ENCODE results near the gene LRRC4C. TPM values are rescaled to one million over a fixed set of nuclear protein-coding genes. Genes with fewer than 3 reads are reported as not detected.

LRRC4C gene
- total RNA-seq, 1 experiment from 2014 or later, result not detected

DNA sequence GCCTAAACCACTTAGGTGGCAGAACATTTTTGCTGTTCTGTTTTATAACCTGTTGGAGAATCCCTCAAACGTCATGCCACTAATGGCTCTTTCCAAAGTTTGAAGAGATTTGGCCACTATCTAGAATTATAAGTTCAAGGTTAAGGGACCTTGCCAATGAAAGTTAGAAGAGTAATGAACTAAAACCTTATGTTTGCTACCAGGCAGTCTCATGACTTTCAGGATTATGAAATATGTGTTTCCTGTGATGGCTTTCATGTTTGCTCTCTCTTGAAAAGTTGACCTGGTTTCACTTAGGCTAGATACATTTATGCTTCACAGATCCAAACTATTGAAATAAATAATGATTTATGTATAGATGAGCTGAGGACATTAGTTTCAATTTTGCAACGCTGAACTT lies 340.0 kb downstream of the LRRC4C start:
- no peak for DNase-seq (ENCODE audit: low spot score)

DNA sequence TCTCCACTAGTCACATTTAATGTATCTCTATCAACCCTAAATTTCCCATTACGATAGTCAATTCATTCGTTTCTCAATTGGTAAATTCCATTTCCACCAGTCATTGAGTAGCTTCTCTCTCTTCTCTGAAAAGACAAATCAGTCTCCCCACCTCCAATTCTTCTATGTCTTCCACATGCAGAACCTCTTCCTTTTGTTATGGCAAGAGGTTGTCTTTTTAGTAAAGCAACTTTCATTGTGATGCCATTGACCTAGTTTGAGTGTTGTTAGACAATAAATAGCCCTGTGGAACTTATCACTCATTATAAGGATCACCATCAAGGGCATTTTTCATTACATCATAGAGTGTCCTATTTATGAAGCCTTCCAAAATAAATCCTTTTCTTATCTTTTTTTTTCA lies 340.9 kb downstream of the LRRC4C start:
- no peak for DNase-seq (ENCODE audit: low spot score)

DNA sequence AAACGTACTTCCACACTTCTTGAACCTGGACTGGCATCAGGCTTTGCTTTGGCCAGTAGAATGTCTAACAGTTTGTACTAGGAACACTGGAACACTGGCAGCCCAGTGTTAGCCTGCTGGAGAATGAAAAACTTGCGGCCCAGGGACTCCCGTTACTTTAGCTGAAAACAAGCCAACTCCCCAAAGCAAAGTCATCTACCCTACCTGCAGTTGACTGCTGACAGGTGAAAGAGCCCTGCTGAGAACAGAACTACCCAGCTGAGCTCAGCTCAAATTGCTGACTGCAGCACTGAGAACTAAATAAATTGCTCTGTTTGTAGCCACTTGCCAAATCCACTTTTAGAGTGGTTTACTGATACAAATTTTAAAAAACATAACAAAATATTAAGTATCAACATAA lies 342.5 kb downstream of the LRRC4C start:
- DNase-seq (ENCODE audit: low spot score), result no peak

DNA sequence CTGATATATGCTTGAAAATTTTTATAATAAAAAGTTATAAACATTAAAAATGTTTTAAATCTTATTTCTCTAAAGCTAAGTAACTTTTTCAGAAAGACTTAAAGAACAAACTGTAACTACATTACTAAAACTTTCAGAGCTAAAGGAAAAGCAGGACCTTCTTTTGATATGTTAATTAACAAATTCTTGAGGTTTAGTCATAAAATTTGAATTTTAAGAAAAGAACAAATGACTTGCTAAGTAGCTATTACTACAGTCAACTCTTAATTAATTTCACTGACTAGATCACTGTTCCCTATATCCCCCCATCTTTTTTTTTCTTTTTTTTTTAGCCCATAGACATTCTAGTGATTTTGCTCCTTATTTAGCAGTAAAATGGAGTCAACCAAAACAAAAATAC lies 344.4 kb downstream of the LRRC4C start:
- DNase-seq (ENCODE audit: low spot score), result no peak

DNA sequence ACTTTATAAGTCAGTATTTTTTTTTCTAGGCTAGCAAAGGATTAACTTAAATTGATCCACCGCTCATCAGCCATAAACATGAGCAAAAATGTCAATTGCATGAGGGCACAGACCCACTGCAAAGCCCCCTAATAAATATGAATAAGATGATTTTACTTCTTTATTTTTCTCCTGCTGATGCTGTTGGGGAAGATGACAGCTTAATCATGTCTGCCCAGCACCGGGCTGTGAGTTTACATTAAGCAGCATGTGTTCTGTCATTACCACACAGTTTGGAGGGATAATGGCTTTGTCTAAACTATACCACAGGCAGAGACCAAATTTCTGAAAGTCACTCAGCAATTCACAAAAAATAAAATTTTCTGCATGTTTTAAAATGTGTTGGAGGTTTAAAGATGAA lies 346.3 kb downstream of the LRRC4C start:
- DNase-seq (ENCODE audit: low spot score), result no peak

DNA sequence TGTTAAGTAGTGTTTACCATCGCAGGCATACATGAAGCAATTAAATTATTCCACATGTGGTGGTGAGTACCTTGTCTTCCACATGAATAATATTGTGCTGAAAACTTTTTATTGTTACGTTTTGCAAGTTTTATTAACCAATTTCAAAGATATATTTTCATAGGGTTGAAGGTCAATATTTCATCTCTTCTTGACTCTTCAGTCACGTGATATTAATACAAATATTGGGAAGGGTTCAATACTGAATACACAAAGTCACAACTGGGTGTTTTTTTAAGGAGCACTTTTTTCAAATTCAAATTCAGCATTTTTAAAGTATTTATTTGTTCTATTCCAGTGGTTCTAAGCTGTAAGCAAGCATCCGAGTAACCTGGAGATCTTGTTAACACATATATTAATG lies 348.9 kb downstream of the LRRC4C start:
- no peak for DNase-seq (ENCODE audit: low spot score)

DNA sequence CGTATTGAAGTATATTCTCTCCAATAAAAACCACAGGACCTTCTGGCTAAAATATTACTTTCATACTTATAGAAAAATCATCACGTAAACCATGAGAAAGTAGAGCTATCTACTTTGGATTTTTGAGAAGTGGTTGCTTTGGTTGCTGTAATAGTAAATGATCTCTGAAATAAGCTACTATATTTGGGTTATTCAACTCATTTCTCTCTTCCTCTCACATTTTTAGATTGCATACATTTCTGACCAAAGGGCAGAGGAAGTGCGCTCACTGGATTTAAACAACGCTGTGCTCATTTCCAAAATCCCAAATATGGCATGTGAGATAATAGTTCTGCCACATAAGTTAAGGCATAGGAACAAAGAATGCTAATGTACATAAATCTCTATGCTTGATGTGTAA lies 357.0 kb downstream of the LRRC4C start:
- no peak for DNase-seq (ENCODE audit: low spot score)

DNA sequence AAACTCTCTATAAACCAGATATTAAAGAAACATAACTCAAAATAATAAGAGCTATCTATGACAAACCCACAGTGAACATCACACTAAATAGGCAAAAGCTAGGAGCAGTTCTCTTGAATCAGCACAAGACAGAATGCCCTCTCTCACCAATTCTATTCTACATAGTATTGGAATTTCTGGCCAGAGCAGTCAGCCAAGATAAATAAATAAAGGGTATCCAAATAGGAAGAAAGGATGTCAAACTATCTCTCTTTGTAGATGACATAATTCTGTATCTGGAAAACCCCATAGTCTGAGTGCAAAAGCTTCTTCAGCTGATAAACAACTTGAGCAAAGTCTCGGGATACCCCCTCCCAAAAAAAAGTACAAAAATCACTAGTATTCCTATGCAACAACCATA lies 359.8 kb downstream of the LRRC4C start:
- no peak for DNase-seq (ENCODE audit: low spot score)

DNA sequence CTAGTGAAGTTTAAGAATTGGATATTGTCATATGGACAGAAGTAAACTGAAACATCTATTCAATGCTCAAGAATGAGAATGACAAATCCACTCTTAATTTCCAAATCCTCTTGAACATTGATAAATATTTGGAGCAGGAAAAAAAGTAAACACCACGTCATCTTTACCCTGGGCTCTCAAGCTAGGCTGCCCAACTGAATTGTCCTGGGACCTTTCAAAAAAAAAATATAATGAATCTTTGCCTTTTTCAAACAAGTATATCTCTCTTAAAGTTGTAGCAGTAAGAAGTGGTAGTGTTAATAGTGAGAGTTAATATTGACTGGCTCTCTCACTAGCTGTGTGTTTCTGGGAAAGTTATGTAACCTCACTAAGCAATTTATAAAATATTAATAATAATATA lies 374.3 kb downstream of the LRRC4C start:
- no peak for DNase-seq (ENCODE audit: low spot score)

DNA sequence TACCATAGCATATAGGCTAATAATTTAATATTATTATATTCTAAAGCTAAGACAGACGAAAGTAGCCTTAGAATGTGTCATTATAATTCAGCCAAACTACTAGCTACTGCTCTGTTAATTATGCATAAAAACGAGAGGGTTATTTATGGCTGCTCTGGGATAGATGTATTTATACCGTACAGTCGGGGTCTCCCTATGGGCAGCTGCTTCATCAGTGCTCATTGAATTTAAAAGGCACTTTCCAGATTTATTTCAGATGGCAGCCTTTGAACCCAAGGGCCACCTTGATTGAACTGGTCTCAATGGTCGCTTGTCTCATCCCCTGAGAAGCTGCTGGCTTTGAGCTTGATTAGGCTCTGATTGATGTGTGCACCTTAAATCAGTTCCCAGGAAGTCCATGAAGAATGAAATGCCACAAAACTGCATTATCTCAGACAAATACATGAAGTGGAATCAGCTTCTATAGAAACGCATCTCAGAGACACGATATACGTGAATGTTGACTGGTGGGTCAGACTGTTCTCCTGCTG lies 377.6 kb downstream of the LRRC4C start:
- no peak for DNase-seq (ENCODE audit: low spot score)

DNA sequence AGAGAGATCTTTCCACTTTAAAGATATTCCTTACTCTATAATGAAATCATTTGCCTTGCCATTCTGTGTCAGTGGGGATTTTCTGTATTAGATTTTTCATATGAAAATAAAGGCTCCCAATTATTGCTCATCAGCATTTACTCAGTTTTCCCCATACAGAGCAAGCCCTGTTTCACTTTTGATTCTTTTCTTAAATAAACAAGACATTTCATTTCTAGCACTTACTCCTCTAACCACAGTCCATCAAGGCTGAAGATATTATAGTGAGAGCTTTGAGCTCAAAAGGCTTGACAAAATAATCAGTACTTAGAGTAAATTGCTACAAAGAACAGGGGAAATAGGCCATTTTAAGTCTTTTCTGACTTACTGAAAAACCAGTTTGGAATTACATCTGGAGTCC lies 385.1 kb downstream of the LRRC4C start:
- DNase-seq (ENCODE audit: low spot score), result no peak

DNA sequence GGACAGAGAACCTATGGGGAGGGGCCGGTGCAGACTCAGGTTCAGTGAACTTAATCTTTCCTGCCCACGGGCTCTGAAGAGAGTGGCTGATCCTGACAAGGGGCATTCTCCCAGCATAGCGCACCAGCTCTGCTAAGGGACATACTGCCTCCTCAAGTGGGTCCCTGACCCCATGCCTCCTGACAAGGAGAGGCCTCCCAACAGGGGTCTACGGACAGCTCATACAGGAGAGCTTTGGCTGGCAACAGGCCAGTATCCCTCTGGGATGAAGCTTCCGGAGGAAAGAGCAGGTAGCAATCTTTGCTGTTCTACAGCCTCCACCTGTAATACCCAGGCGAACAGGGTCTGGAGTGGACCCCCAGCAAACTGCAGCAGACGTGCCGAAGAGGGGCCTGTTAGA lies 394.0 kb downstream of the LRRC4C start:
- DNase-seq (ENCODE audit: low spot score), result no peak

DNA sequence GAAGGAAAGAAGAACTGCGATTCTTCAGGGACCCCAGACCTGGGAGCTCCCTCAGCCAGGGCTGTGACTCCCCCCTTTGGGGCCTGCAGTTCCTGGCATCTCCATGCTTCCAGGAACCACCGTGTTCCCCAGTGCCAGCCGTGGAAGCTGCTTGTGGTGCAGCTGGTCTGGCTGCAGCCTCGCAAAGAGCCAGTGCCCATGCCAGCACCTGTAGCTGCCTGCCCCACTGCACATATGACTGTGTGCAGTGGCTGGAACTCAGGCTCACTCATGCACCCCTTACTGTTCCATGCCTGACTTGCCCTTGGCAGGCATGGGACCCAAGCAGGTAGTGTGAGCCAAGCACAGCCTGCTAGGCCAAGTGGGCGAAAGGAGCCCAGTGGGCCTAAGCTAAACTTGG lies 401.3 kb downstream of the LRRC4C start:
- no peak for DNase-seq (ENCODE audit: low spot score)

DNA sequence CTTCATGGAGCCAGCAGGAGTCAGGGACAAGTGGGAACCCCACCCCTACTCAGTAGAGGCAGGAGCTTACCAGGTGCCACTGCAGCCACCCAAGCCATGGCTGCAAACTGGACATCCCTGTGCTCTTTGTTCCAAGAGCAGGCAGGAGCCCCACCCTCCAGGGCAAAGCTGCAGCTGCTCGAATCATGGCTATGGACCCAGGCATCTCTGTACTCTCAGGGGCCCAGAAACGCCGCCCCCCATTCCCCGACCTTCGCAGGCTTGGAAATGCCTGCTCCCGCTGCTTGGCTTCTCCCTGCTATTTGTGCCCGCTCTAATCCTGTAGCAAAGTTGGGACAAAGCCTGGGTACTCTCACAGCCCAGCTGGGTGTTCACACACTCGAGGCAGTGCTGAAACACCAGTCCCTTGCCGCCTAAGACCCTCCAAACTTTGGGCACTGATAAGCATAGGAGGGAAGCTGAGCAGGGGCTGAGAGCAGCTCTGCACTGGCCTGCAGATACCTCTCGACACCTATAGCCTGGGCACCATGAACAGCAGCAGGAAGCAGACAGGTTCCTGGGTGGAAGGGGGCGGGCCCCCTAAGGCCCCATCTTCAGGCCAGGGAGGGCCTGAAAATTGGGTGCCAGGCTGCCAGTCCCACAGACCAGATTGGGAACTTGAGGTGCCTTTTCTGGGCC lies 402.4 kb downstream of the LRRC4C start:
- no peak for DNase-seq (ENCODE audit: low spot score)

DNA sequence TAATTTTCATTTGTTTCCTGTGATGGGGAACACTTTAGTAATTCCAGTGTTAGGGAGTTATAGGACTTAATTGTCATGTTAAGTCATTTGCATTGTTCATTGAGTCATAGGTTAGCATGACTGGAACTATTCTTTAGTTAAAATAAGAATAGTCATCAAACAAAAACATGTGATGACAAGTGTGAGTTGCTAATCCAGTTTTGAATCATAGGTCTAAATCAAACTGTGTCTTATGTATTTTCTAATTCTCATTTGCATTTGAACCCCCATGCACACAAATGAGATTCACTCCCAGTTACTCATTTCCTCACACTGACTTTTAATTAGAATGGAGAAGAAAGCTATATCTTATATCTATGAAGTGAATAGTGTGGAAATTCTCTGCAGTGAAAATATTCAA lies 405.6 kb downstream of the LRRC4C start:
- DNase-seq (ENCODE audit: low spot score), result no peak

DNA sequence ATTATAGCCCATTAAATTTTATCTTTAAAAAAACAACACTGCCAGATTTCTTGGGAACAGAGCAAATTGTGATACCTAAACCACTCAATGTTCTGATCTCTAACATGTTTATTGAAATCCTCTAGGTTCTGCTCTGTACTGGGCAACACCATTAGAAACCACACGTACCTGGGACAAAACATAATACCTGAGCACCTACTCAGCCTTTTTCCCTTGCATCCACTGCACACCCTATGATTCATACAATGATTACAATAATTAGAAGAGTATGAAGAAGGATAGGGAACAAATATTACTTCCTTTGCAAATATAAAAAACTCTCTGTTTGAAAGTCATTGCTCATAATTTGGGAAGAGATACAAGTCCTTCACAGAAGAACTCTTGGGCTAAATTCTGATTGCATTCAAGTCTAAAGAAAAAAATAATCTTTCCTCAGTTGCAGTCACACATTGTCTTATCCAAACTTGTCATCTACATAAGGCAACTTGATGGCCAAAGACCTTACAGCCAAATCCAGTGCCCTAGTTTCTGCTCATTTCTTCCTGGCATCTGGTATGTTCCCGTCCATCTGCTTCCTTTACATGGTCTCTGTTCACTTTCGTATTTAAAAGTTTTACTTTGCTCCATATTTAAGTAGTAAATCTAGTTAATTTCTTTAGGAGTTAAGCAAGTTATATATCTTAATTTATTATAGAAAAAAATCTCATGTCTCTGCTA lies 407.4 kb downstream of the LRRC4C start:
- no peak for DNase-seq (ENCODE audit: low spot score)

DNA sequence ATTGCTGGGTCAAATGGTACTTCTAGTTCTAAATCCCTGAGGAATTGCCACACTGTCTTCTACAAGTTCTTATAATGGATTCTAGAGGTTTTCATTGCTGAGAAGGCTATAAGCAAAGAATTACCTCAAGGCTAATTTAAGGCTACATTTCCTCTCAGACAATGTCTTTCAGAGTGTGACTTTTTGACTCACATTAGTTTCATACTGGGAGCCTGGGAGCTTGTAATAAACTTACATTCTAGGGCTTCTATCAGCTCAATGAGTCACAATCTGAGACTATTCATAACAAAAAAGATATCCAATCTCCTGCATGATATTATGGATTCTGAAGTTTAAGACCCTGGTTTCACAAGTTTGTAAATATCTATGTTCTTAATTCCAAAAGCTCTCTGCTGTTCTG lies 408.7 kb downstream of the LRRC4C start:
- DNase-seq (ENCODE audit: low spot score), result no peak

DNA sequence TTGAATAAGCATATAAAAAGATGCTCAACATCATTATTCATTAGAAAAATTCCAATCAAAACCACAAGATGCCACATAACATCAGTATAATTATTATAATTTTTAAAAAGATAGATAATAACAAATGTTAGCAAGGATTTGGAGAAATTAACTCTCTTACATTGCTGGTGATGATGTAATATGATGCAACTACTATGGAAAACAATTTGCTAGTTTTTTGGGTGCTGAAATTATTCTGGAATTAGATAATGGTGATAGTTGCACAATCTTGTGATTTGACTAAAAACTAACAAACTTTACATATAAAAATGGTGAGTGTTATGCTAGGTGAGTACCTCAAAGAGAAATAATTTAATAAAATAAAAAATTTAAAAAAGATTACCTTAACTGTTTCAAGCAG lies 412.2 kb downstream of the LRRC4C start:
- no peak for DNase-seq (ENCODE audit: low spot score)

DNA sequence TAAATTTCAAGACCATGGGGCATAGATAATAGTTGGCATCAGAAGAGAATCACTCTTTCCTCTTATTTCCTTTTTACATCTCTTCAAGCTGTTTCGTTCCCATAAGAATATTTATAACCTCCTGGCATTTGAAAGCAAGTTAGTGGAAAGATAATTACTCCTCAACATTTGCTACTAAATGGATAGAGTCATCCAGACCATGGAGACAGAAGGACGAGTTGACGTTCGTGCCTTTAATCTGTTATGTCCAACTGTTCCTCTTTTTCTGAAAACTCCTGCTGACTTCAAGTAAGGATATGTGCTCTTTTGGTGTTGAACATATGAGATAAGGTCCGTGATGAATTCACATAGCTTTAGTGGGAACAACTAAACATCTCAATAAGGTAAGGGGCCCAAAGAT lies 414.2 kb downstream of the LRRC4C start:
- DNase-seq (ENCODE audit: low spot score), result no peak

DNA sequence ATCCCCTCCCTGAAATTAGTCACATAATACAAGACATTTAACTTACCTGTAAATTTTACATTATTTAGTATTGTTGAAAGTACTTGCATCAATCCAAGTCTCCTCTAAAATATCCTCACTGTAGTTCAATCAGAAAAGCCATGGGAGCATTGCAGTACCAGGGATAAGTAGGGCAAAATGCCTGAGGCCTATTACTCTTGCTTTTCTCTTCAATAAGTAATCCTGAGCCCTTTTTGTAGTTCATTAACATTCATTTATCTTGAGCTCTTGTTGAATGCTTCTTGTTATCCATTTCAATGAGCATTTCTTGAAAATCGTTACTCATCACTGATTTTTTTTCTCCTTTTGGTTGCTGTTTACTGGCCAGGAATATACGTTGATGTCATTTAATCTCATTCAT lies 414.7 kb downstream of the LRRC4C start:
- no peak for DNase-seq (ENCODE audit: low spot score)

DNA sequence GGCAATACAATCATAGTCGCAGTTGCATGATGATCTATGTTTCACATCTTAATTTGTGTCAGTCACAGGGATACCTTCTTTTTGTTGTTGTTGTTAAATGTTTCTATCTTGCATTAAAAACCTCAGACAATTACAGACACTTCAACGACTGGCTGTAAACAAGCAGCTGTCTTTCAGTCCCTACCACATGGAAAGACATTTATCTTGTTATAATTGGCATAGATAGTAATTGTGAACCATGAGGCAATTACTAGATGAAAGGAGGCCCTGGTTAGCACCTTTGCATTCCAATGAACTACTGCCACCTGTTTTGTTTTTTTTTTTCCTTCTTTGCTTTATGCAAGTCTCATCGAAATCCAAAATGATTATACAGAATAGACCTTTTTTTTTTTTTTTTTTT lies 416.8 kb downstream of the LRRC4C start:
- DNase-seq (ENCODE audit: low spot score), result no peak

DNA sequence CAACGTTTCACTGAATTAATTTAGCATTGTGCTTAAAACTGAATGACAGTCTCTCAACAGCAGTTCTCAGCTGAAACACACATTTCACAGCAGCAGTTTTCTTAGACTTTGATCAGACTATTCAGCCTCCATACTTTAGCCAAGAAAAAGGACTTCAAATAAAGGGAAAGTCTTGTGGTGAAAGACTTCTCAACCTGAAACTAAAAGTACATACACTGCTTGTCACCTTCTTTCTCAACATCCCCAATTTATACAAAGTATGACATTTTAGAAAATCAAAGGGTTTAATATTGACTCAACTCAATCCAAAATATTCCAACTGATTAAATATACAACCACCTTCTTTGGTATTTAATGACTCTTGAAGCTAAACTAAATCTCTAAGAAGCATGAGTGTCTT lies 419.0 kb downstream of the LRRC4C start:
- no peak for DNase-seq (ENCODE audit: low spot score)

DNA sequence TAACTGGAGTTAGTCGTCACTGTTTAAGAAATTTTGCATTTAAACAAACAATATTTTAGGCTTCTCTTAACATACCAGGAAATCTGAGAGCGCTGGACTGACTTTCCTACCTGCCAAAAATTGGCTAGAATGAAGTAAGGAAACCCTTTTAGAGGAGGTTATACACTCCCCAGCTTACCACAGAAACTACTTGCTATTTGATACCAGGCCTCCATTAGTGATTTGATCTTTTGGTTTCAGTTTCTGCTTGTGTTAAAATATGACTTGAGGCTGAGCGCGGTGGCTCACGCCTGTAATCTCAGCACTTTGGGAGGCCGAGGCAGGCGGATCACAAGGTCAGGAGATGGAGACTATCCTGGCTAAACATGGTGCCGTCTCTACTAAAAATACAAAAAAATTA lies 419.9 kb downstream of the LRRC4C start:
- no peak for DNase-seq (ENCODE audit: low spot score)

Measured in HT-29 (cell line).